Measurements from ENCODE around the gene MPP4.

GRCh38 chr2:201649442-201649841 is 49.0 kb downstream of the MPP4 start:
- TF ChIP-seq ISL1 (CRISPR knock-in tag; IDR thresholded peaks at IDR 0.05) (no peak), PPARA (CRISPR knock-in tag; IDR thresholded peaks at IDR 0.05; ENCODE audit: borderline replicate concordance) (no peak), PATZ1 (CRISPR knock-in tag; IDR thresholded peaks at IDR 0.05; ENCODE audit: borderline replicate concordance) (no peak), ZFP3 (CRISPR knock-in tag; IDR thresholded peaks at IDR 0.05) (no peak), ARNTL (CRISPR knock-in tag; IDR thresholded peaks at IDR 0.05; ENCODE audit: borderline replicate concordance, low read depth) (no peak), ZFP30 (CRISPR knock-in tag; IDR thresholded peaks at IDR 0.05) (no peak), OSR1 (CRISPR knock-in tag; IDR thresholded peaks at IDR 0.05) (no peak), ZNF8 (CRISPR knock-in tag; IDR thresholded peaks at IDR 0.05) (no peak)
- TF ChIP-seq, protein P1, sequence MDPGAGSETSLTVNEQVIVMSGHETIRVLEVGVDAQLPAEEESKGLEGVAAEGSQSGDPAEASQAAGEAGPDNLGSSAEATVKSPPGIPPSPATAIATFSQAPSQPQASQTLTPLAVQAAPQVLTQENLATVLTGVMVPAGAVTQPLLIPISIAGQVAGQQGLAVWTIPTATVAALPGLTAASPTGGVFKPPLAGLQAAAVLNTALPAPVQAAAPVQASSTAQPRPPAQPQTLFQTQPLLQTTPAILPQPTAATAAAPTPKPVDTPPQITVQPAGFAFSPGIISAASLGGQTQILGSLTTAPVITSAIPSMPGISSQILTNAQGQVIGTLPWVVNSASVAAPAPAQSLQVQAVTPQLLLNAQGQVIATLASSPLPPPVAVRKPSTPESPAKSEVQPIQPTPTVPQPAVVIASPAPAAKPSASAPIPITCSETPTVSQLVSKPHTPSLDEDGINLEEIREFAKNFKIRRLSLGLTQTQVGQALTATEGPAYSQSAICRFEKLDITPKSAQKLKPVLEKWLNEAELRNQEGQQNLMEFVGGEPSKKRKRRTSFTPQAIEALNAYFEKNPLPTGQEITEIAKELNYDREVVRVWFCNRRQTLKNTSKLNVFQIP (CRISPR knock-in tag; IDR thresholded peaks at IDR 0.05; ENCODE audit: borderline replicate concordance, low read depth), result no peak
- TF ChIP-seq, protein P2, sequence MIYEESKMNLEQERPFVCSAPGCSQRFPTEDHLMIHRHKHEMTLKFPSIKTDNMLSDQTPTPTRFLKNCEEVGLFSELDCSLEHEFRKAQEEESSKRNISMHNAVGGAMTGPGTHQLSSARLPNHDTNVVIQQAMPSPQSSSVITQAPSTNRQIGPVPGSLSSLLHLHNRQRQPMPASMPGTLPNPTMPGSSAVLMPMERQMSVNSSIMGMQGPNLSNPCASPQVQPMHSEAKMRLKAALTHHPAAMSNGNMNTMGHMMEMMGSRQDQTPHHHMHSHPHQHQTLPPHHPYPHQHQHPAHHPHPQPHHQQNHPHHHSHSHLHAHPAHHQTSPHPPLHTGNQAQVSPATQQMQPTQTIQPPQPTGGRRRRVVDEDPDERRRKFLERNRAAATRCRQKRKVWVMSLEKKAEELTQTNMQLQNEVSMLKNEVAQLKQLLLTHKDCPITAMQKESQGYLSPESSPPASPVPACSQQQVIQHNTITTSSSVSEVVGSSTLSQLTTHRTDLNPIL (CRISPR knock-in tag; IDR thresholded peaks at IDR 0.05; ENCODE audit: low read depth), result no peak

Data from SK-N-SH treated with all-trans-retinoic acid at 6 μM for 48 hours (cell line).